GM23338 (cell line): ENCODE measurements around the gene CACNA1C. TPM values are rescaled to one million over a fixed set of nuclear protein-coding genes. Genes with fewer than 3 reads are reported as not detected.

ENCODE experiments used
- ATAC-seq: fragments of 200-7000 bp; cut with Tn5 transposase; 3 replicates; pipeline ENCODE4 v1.9.1; 2020
- DNase-seq: peaks from one replicate; pipeline ENCODE4 v3.0.0-alpha.2; 2015; ENCODE audit warnings: low spot score
- H2AFZ ChIP-seq: fragments of 200-600 bp; sonication (generic); 2 replicates; pipeline ENCODE4 v1.8.0; 2016; ENCODE audit warnings: antibody characterized with exemption, mild to moderate bottlenecking, moderate library complexity
- H3F3A ChIP-seq: fragments of 200-600 bp; sonication (generic); replicated peaks from 2 replicates; pipeline ENCODE4 v1.8.0; 2017; ENCODE audit warnings: antibody characterized with exemption, mixed run types, low read depth
- H3K27ac ChIP-seq: fragments of 200-600 bp; sonication (generic); 2 replicates; pipeline ENCODE4 v1.6.1; 2016; ENCODE audit warnings: low read depth
- H3K27me3 ChIP-seq: fragments of 200-600 bp; sonication (generic); 2 replicates; pipeline ENCODE4 v1.8.0; 2016; ENCODE audit warnings: mild to moderate bottlenecking, mixed run types, moderate library complexity; ENCODE audit not compliant: insufficient read depth
- H3K36me3 ChIP-seq: fragments of 200-600 bp; sonication (generic); 2 replicates; pipeline ENCODE4 v1.8.0; 2016; ENCODE audit warnings: mild to moderate bottlenecking; ENCODE audit not compliant: insufficient read depth
- H3K4me1 ChIP-seq: fragments of 200-600 bp; sonication (generic); 2 replicates; pipeline ENCODE4 v1.8.0; 2016; ENCODE audit warnings: mild to moderate bottlenecking, moderate library complexity; ENCODE audit not compliant: insufficient read depth
- H3K4me2 ChIP-seq: fragments of 200-600 bp; sonication (generic); 2 replicates; pipeline ENCODE4 v1.7.1; 2017; ENCODE audit warnings: mixed run types
- H3K4me3 ChIP-seq: fragments of 200-600 bp; sonication (generic); 2 replicates; pipeline ENCODE4 v1.6.1; 2016; ENCODE audit warnings: mixed run types
- H3K79me2 ChIP-seq: fragments of 200-600 bp; sonication (generic); replicated peaks from 2 replicates; pipeline ENCODE4 v1.8.0; 2017; ENCODE audit warnings: mild to moderate bottlenecking; ENCODE audit not compliant: insufficient read depth
- H3K9me2 ChIP-seq: fragments of 200-600 bp; sonication (generic); 2 replicates; pipeline ENCODE4 v1.8.0; 2017; ENCODE audit not compliant: insufficient read depth
- H4K20me1 ChIP-seq: fragments of 200-600 bp; sonication (generic); replicated peaks from 2 replicates; pipeline ENCODE4 v1.8.0; 2017; ENCODE audit warnings: mild to moderate bottlenecking; ENCODE audit not compliant: insufficient read depth
- H3K27ac Mint-ChIP-seq: 2 replicates; pipeline ENCODE4 v1.8.0; 2020; ENCODE audit warnings: inconsistent platforms, mild to moderate bottlenecking, moderate library complexity, mixed read lengths
- H3K27me3 Mint-ChIP-seq: 3 replicates; pipeline ENCODE4 v1.8.0; 2022; ENCODE audit warnings: low read depth, mild to moderate bottlenecking, moderate library complexity, mixed read lengths, inconsistent platforms; ENCODE audit not compliant: insufficient read depth, poor library complexity
- H3K36me3 Mint-ChIP-seq: 3 replicates; pipeline ENCODE4 v1.8.0; 2021; ENCODE audit warnings: low read depth, mild to moderate bottlenecking, inconsistent platforms, moderate library complexity, mixed read lengths
- H3K4me1 Mint-ChIP-seq: 3 replicates; pipeline ENCODE4 v1.8.0; 2020; ENCODE audit warnings: mild to moderate bottlenecking, inconsistent platforms, mixed read lengths
- H3K4me3 Mint-ChIP-seq: 3 replicates; pipeline ENCODE4 v1.8.0; 2021; ENCODE audit warnings: moderate library complexity, mild to moderate bottlenecking, inconsistent platforms, mixed read lengths
- H3K9me3 Mint-ChIP-seq: 3 replicates; pipeline ENCODE4 v1.8.0; 2020; ENCODE audit warnings: moderate library complexity, mild to moderate bottlenecking, inconsistent platforms, mixed read lengths
- CREB1 ChIP-seq: fragments of 250-450 bp; sonication (Bioruptor Pico); IDR thresholded peaks from 2 replicates; pipeline ENCODE4 v1.5.0; 2020; ENCODE audit warnings: low read depth, mild to moderate bottlenecking, moderate library complexity
- ETS1 ChIP-seq: IDR thresholded peaks from 2 replicates; pipeline ENCODE4 v1.6.1; 2016; ENCODE audit warnings: antibody characterized with exemption
- EZH2 ChIP-seq: fragments of 200-600 bp; sonication (generic); IDR thresholded peaks from one replicate; pipeline ENCODE4 v1.8.0; 2017; ENCODE audit warnings: antibody characterized with exemption, mild to moderate bottlenecking, low read depth; ENCODE audit not compliant: unreplicated experiment
- EZH2phosphoT487 ChIP-seq: fragments of 200-600 bp; sonication (generic); IDR thresholded peaks from one replicate; pipeline ENCODE4 v1.8.1; 2018; ENCODE audit warnings: antibody characterized with exemption; ENCODE audit not compliant: unreplicated experiment
- JUNB ChIP-seq: IDR thresholded peaks from one replicate; pipeline ENCODE4 v1.6.1; 2016; ENCODE audit warnings: antibody characterized with exemption; ENCODE audit not compliant: unreplicated experiment
- NANOG ChIP-seq: IDR thresholded peaks from 2 replicates; pipeline ENCODE4 v1.6.1; 2016; ENCODE audit warnings: antibody characterized with exemption, borderline replicate concordance
- POLR2AphosphoS5 ChIP-seq: IDR thresholded peaks from 2 replicates; pipeline ENCODE4 v1.6.1; 2016; ENCODE audit warnings: antibody characterized with exemption, low read depth
- REST ChIP-seq: IDR thresholded peaks from one replicate; pipeline ENCODE4 v1.6.1; 2018; ENCODE audit warnings: antibody characterized with exemption; ENCODE audit not compliant: unreplicated experiment
- STAT1 ChIP-seq: IDR thresholded peaks from one replicate; pipeline ENCODE4 v1.6.1; 2016; ENCODE audit warnings: antibody characterized with exemption; ENCODE audit not compliant: unreplicated experiment
- ZNF114 ChIP-seq: fragments of 250-450 bp; sonication (Bioruptor Pico); IDR thresholded peaks from 2 replicates; pipeline ENCODE4 v1.5.0; 2020; ENCODE audit warnings: mild to moderate bottlenecking, moderate library complexity
- ZNF331 ChIP-seq: fragments of 250-450 bp; sonication (Bioruptor Pico); IDR thresholded peaks from 2 replicates; pipeline ENCODE4 v1.5.0; 2020; ENCODE audit warnings: low read depth, mild to moderate bottlenecking, moderate library complexity
- ZNF462 ChIP-seq: fragments of 250-450 bp; sonication (Bioruptor Pico); IDR thresholded peaks from 2 replicates; pipeline ENCODE4 v1.5.0; 2020; ENCODE audit warnings: mild to moderate bottlenecking, moderate library complexity
- polyA plus RNA-seq: library from polyadenylated mRNA; unstranded; fragments of >200 nt; fragmentation: Nextera tagmentation; extraction: Ambion mirVana; gene quantifications from 2 replicates; pipeline ENCODE4 v1.2.1, GENCODE V29; 2016
- total RNA-seq: library from RNA; depleted of rRNA; stranded (reverse); fragments of >200 nt; shearing (Covaris generic); gene quantifications from 2 replicates; pipeline ENCODE4 v1.2.3, GENCODE V29; 2014
- TF ChIP-seq, protein P1 (sequence below), 2 experiments: fragments of 200-600 bp in 1 of 2; sonication (generic) in 1 of 2; conservative IDR thresholded peaks; 2 replicates each; pipeline versions ENCODE4 v1.5.1 to v1.6.1; 2016 to 2017; ENCODE audit warnings: antibody characterized with exemption in 2 of 2, low read depth in 2 of 2, mild to moderate bottlenecking in 2 of 2, moderate library complexity in 1 of 2

Gene CACNA1C
- total and polyA plus RNA-seq, 2 experiments from 2014 or later: 0.78 to 2.1 TPM

- no peak overlapping the region for H3K4me3 Mint-ChIP-seq
- H3K27me3 Mint-ChIP-seq: peaks cover 2% of the 10 kb centered on the region
- H3K36me3 Mint-ChIP-seq: no peaks in the 10 kb centered on the region
- ATAC-seq (no peak), DNase-seq (no peak)
- H3K9me3 Mint-ChIP-seq: no peaks in the 10 kb centered on the region; the same call in 2 of the 3 replicates
- Histone ChIP-seq H3K79me2 (no peaks in the 10 kb centered on the region), H3K4me2 (no peak overlapping the region), H3F3A (no peaks in the 10 kb centered on the region), H3K27me3 (no peaks in the 10 kb centered on the region), H4K20me1 (no peaks in the 10 kb centered on the region), H3K9me2 (no peaks in the 10 kb centered on the region), H3K36me3 (no peaks in the 10 kb centered on the region), H3K4me3 (no peak overlapping the region), H3K27ac (no peak overlapping the region), H2AFZ (no peak overlapping the region), H3K4me1 (no peaks in the 10 kb centered on the region)
- H3K4me1 Mint-ChIP-seq: peaks cover 13% of the 10 kb centered on the region
- no peak overlapping the region for H3K27ac Mint-ChIP-seq
- TF ChIP-seq, protein P1, sequence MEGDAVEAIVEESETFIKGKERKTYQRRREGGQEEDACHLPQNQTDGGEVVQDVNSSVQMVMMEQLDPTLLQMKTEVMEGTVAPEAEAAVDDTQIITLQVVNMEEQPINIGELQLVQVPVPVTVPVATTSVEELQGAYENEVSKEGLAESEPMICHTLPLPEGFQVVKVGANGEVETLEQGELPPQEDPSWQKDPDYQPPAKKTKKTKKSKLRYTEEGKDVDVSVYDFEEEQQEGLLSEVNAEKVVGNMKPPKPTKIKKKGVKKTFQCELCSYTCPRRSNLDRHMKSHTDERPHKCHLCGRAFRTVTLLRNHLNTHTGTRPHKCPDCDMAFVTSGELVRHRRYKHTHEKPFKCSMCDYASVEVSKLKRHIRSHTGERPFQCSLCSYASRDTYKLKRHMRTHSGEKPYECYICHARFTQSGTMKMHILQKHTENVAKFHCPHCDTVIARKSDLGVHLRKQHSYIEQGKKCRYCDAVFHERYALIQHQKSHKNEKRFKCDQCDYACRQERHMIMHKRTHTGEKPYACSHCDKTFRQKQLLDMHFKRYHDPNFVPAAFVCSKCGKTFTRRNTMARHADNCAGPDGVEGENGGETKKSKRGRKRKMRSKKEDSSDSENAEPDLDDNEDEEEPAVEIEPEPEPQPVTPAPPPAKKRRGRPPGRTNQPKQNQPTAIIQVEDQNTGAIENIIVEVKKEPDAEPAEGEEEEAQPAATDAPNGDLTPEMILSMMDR (conservative IDR thresholded peaks at IDR 0.05; ENCODE audit: low read depth in 2 of 2): no peak
- TF ChIP-seq NANOG (no peak), JUNB (no peak), ZNF462 (CRISPR knock-in tag) (no peak), ZNF114 (CRISPR knock-in tag) (no peak), REST (no peak), STAT1 (no peak), ETS1 (no peak), EZH2phosphoT487 (no peak), ZNF331 (no peak), CREB1 (CRISPR knock-in tag) (no peak), POLR2AphosphoS5 (no peak), EZH2 (no peak)
Measured at GRCh38 chr12:2019126-2019525, 33.7 kb upstream of the CACNA1C start.
